Muscle layer of colon (tissue), 2 donors: ENCODE measurements around the gene LGR4.

Source experiments
- H3K27ac ChIP-seq: one replicate; pipeline ENCODE4 v1.7.0; 2013; ENCODE audit warnings: low read depth, mild to moderate bottlenecking, low read length, moderate library complexity
- H3K27me3 ChIP-seq, 2 donors: one replicate each; pipeline ENCODE4 v1.7.0; 2013; ENCODE audit warnings: low read length in 2 of 2, mild to moderate bottlenecking in 2 of 2; ENCODE audit not compliant: insufficient read depth in 2 of 2, control insufficient read depth in 1 of 2
- H3K36me3 ChIP-seq: one replicate; pipeline ENCODE4 v1.7.0; 2013; ENCODE audit warnings: mild to moderate bottlenecking, low read length; ENCODE audit not compliant: insufficient read depth
- H3K4me1 ChIP-seq: one replicate; pipeline ENCODE4 v1.7.0; 2013; ENCODE audit warnings: mild to moderate bottlenecking, low read length; ENCODE audit not compliant: insufficient read depth
- H3K4me3 ChIP-seq, 2 donors: one replicate each; pipeline ENCODE4 v1.7.0; 2013; ENCODE audit warnings: low read length in 2 of 2, low read depth in 1 of 2, mild to moderate bottlenecking in 1 of 2, moderate library complexity in 1 of 2
- H3K9ac ChIP-seq: one replicate; pipeline ENCODE4 v1.7.0; 2013; ENCODE audit warnings: low read length
- H3K9me3 ChIP-seq: one replicate; pipeline ENCODE4 v1.7.0; 2013; ENCODE audit warnings: mild to moderate bottlenecking, low read length
- donor health status: abdominal sarcoma.
- donor health status: Adenocarcinoma of cecum.

LGR4 gene

DNA sequence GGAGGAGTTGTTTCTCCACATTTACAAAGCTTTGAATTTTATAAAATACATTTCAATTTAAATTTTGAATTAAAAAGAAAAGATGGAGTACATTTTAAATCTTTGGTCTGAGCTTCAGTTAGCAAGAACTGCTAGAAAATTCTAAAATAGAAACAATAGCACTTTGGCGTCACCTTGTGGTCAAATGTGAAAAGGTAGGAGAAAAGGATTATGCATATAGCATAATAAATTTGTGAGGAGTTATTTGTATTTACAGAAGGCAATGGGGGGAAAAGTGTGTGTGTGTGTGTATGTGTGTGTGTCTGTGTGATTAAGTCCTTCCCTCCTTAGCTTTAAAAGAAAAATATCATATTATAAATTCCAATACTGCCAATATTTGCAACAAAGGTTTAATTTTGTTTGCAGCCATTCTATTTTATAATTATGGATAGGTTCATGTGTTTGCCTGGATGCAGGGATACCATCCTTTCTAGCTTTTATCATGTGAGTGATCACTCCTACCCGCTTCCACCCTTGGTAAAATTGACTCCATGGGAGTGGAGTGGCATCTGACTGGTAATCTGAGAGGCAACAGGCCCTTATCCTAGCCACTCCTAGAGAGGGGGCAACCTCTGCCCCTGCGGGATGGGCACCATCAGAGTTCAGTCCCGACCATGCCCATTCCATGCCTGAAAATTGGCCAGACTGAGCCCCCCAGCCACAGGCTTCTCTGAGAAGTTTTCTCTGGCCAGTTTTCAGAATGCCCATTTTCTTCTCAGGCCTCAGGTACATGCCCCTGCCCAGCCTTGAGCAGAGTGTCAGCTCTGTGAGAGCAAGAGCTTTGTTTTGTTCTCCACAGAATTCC lies 13.6 kb upstream of the LGR4 start:
- H3K9ac ChIP-seq = no peak overlapping the region
- H3K9me3 ChIP-seq = no peaks in the 10 kb centered on the region
- H3K27me3 ChIP-seq = no peaks in the 10 kb centered on the region
- H3K27ac ChIP-seq = no peak overlapping the region
- peaks cover 3% of the 10 kb centered on the region for H3K36me3 ChIP-seq
- no peak overlapping the region for H3K4me3 ChIP-seq
- no peaks in the 10 kb centered on the region for H3K4me1 ChIP-seq

DNA sequence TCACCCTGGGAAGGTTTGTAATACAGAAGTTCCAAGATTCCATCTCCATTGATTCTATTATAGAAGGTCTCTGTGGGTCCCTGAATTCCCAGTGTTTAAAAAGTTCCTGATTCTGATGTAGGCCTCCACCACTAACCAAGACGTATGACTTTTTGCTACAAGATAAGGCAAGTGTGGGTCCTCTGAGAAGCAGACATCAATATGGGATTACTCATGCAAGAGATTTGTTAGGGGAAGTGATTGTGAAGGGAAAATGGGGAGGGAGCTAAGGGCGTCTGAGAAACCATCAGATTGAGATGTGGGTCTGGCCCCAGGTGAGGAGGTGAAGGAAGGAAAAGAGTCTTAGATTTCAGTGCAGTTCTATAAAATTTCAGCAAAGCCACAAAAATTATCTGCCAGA lies 10.2 kb upstream of the LGR4 start:
- H3K27me3 ChIP-seq = no peaks in the 10 kb centered on the region
- no peaks in the 10 kb centered on the region for H3K4me1 ChIP-seq
- H3K9me3 ChIP-seq = no peaks in the 10 kb centered on the region

GRCh38 chr11:27481992-27482391 lies 9.4 kb upstream of the LGR4 start:
- no peaks in the 10 kb centered on the region for H3K9me3 ChIP-seq
- no peaks in the 10 kb centered on the region for H3K4me1 ChIP-seq
- no peaks in the 10 kb centered on the region for H3K36me3 ChIP-seq
- H3K4me3 ChIP-seq = no peak overlapping the region
- H3K9ac ChIP-seq = no peak overlapping the region
- H3K27ac ChIP-seq = no peak overlapping the region
- H3K27me3 ChIP-seq = no peaks in the 10 kb centered on the region

More for the DNA sequence above, 10.2 kb upstream of the LGR4 start:
- no peak overlapping the region for H3K9ac ChIP-seq
- H3K27ac ChIP-seq = no peak overlapping the region
- no peak overlapping the region for H3K4me3 ChIP-seq
- no peaks in the 10 kb centered on the region for H3K36me3 ChIP-seq

GRCh38 chr11:27477831-27478230 lies 5.2 kb upstream of the LGR4 start:
- Histone ChIP-seq H3K9me3 (no peaks in the 10 kb centered on the region), H3K27me3 (no peaks in the 10 kb centered on the region), H3K36me3 (no peaks in the 10 kb centered on the region), H3K4me3 (no peak overlapping the region), H3K9ac (no peak overlapping the region), H3K27ac (no peak overlapping the region), H3K4me1 (peaks cover 5% of the 10 kb centered on the region)

GRCh38 chr11:27477243-27477642 lies 4.7 kb upstream of the LGR4 start:
- Histone ChIP-seq H3K27me3 (no peaks in the 10 kb centered on the region), H3K9me3 (no peaks in the 10 kb centered on the region), H3K4me1 (peaks cover 5% of the 10 kb centered on the region), H3K27ac (no peak overlapping the region), H3K4me3 (no peak overlapping the region), H3K36me3 (no peaks in the 10 kb centered on the region), H3K9ac (no peak overlapping the region)

- no peaks in the 10 kb centered on the region for H3K9me3 ChIP-seq
- H3K27me3 ChIP-seq = no peaks in the 10 kb centered on the region
- no peak overlapping the region for H3K27ac ChIP-seq
- no peaks in the 10 kb centered on the region for H3K36me3 ChIP-seq
- H3K4me1 ChIP-seq = peaks cover 10% of the 10 kb centered on the region
- H3K4me3 ChIP-seq = no peak overlapping the region
- H3K9ac ChIP-seq = no peak overlapping the region
Observed at GRCh38 chr11:27475622-27476021, 3.0 kb upstream of the LGR4 start.

DNA sequence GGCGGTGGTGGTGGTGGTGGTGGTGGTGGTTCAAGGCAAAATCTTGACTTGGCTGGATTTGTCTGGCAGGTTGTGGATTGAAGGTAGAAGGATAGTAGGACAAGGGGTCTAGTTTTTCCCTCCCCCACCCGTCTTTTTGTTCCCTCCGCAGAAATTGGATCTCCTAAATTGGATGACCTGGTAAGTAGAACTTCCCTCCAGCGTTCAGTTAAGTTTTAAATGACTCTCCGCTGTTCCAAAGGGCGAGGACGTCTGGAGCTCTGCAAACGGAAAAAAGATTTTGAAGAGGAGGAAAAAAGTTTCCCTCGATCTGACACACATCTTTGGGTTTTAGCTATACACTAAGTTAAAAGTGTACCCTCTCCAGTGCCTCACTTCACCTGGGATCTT lies 422 bp upstream of the LGR4 start:
- Histone ChIP-seq H3K4me1 (peaks cover 33% of the 10 kb centered on the region), H3K4me3 (peak overlapping the region in 1 of 2 donors; percentile 73), H3K27ac (peak overlapping the region; percentile 71), H3K9ac (no peak overlapping the region), H3K9me3 (no peaks in the 10 kb centered on the region), H3K36me3 (no peaks in the 10 kb centered on the region), H3K27me3 (no peaks in the 10 kb centered on the region)

- Histone ChIP-seq H3K4me1 (peaks cover 38% of the 10 kb centered on the region), H3K9ac (peak overlapping the region; percentile 68), H3K27me3 (no peaks in the 10 kb centered on the region), H3K4me3 (peak overlapping the region; percentile 55 to 81), H3K36me3 (no peaks in the 10 kb centered on the region), H3K27ac (peak overlapping the region; percentile 71), H3K9me3 (no peaks in the 10 kb centered on the region)
Observed at GRCh38 chr11:27471589-27472397, 797 bp downstream of the LGR4 start.

- Histone ChIP-seq H3K9me3 (no peaks in the 10 kb centered on the region), H3K27me3 (no peaks in the 10 kb centered on the region), H3K4me3 (peak overlapping the region; percentile 55 to 81), H3K36me3 (no peaks in the 10 kb centered on the region), H3K4me1 (peaks cover 43% of the 10 kb centered on the region), H3K9ac (peak overlapping the region; percentile 68), H3K27ac (peak overlapping the region; percentile 71)
Observed at GRCh38 chr11:27470826-27471588, 1.6 kb downstream of the LGR4 start.

DNA sequence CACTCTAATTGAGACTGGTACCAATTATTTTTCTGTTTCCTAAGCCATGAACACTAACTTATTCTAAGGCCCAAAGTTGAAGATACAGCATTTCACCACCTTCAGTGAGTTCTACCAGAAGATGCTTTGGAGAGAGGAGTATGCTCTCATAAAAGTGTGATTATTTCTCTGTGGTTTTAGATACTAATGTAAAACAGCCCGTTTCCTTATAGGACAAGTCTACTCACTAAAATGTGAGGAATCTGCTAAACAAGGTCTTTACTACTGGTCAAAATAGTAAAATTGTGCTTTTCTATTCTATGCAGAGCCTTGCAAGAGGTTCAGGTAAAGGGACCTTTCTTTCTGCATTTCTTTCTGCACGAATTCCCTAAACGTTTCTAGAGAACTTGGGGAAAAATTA lies 2.4 kb downstream of the LGR4 start:
- peak overlapping the region in 1 of 2 donors; percentile 81 for H3K4me3 ChIP-seq
- H3K9ac ChIP-seq = no peak overlapping the region
- H3K9me3 ChIP-seq = no peaks in the 10 kb centered on the region
- H3K27ac ChIP-seq = no peak overlapping the region
- H3K27me3 ChIP-seq = no peaks in the 10 kb centered on the region
- no peaks in the 10 kb centered on the region for H3K36me3 ChIP-seq
- H3K4me1 ChIP-seq = peaks cover 43% of the 10 kb centered on the region
